CD14-positive monocyte (primary cell): ENCODE results near the gene PLK1. TPM values are rescaled to one million over a fixed set of nuclear protein-coding genes. Genes with fewer than 3 reads are reported as not detected.

Source experiments
- DNase-seq, 3 donors: peaks; one replicate each; pipeline ENCODE4 v3.0.0-alpha.2; 2011 to 2022
- H2AFZ ChIP-seq: 2 replicates; pipeline ENCODE4 v1.6.0; 2012; ENCODE audit warnings: mild to moderate bottlenecking, low read depth, low read length, inconsistent platforms; ENCODE audit not compliant: insufficient read depth, poor library complexity, severe bottlenecking
- H3K27ac ChIP-seq, 2 donors: 1 replicate in 1 of 2; 2 replicates in 1 of 2; pipeline ENCODE4 v1.5.1; 2012 to 2013; ENCODE audit warnings: low read length in 2 of 2, control low read depth in 1 of 2, inconsistent platforms in 1 of 2, low read depth in 1 of 2, mild to moderate bottlenecking in 1 of 2
- H3K27me3 ChIP-seq, 2 donors: one replicate each; pipeline versions ENCODE4 v1.6.0 to v1.6.1; 2011 to 2013; ENCODE audit warnings: low read length in 2 of 2; ENCODE audit not compliant: control insufficient read depth in 2 of 2, insufficient read depth in 2 of 2
- H3K36me3 ChIP-seq, 2 donors: replicated peaks in 1 of 2; 1 replicate in 1 of 2; 2 replicates in 1 of 2; pipeline versions ENCODE4 v1.5.1 to v1.6.1; 2012 to 2013; ENCODE audit warnings: low read length in 2 of 2, control low read depth in 1 of 2, inconsistent platforms in 1 of 2, mild to moderate bottlenecking in 1 of 2; ENCODE audit not compliant: insufficient read depth in 2 of 2, control insufficient read depth in 1 of 2
- H3K4me1 ChIP-seq, 2 donors: 1 replicate in 1 of 2; 2 replicates in 1 of 2; pipeline versions ENCODE4 v1.5.1 to v1.6.1; 2012 to 2013; ENCODE audit warnings: low read length in 2 of 2, control low read depth in 1 of 2, inconsistent platforms in 1 of 2, mild to moderate bottlenecking in 1 of 2, moderate library complexity in 1 of 2; ENCODE audit not compliant: insufficient read depth in 2 of 2, control insufficient read depth in 1 of 2
- H3K4me2 ChIP-seq: replicated peaks from 2 replicates; pipeline ENCODE3; 2012; ENCODE audit warnings: low read length, moderate library complexity, mild to moderate bottlenecking; ENCODE audit not compliant: poor library complexity, severe bottlenecking; ENCODE audit errors: extremely low read depth
- H3K4me3 ChIP-seq, 3 experiments: fragments of 200-600 bp in 1 of 3; sonication (generic) in 1 of 3; replicated peaks in 1 of 3; 1 replicate in 2 of 3; 2 replicates in 1 of 3; pipeline ENCODE4 v1.5.1; 2011 to 2013; ENCODE audit warnings: low read length in 3 of 3, mild to moderate bottlenecking in 3 of 3, control low read depth in 2 of 3, low read depth in 2 of 3, inconsistent platforms in 1 of 3, moderate library complexity in 1 of 3
- H3K79me2 ChIP-seq: 2 replicates; pipeline ENCODE4 v1.6.0; 2012; ENCODE audit warnings: mild to moderate bottlenecking, control low read depth, inconsistent platforms, low read length, moderate library complexity; ENCODE audit not compliant: insufficient read depth
- H3K9ac ChIP-seq: 2 replicates; pipeline ENCODE4 v1.6.0; 2017; ENCODE audit warnings: low read length, mild to moderate bottlenecking; ENCODE audit not compliant: insufficient read depth, poor library complexity, severe bottlenecking
- H3K9me3 ChIP-seq, 2 donors: replicated peaks in 1 of 2; 1 replicate in 1 of 2; 2 replicates in 1 of 2; pipeline versions ENCODE4 v1.5.1 to v1.6.1; 2012 to 2013; ENCODE audit warnings: low read length in 2 of 2, control low read depth in 1 of 2; ENCODE audit not compliant: control insufficient read depth in 1 of 2, insufficient read depth in 1 of 2
- H4K20me1 ChIP-seq: 2 replicates; pipeline ENCODE4 v1.6.0; 2012; ENCODE audit warnings: mild to moderate bottlenecking, low read length, control low read depth, moderate library complexity; ENCODE audit not compliant: insufficient read depth
- H3K27ac Mint-ChIP-seq, 7 donors: one replicate each; pipeline ENCODE4 v1.8.0; 2020; ENCODE audit warnings: mild to moderate bottlenecking in 7 of 7, mixed read lengths in 7 of 7, moderate library complexity in 6 of 7, inconsistent platforms in 2 of 7
- H3K27me3 Mint-ChIP-seq, 3 donors: one replicate each; pipeline ENCODE4 v1.8.0; 2021 to 2022; ENCODE audit warnings: low read depth in 3 of 3, mild to moderate bottlenecking in 3 of 3, mixed read lengths in 3 of 3, moderate library complexity in 3 of 3, inconsistent platforms in 1 of 3
- H3K36me3 Mint-ChIP-seq, 2 donors: one replicate each; pipeline ENCODE4 v1.8.0; 2020; ENCODE audit warnings: mixed read lengths in 2 of 2, inconsistent platforms in 1 of 2, mild to moderate bottlenecking in 1 of 2
- H3K4me1 Mint-ChIP-seq: one replicate; pipeline ENCODE4 v1.8.0; 2020; ENCODE audit warnings: mild to moderate bottlenecking, mixed read lengths
- H3K4me3 Mint-ChIP-seq, 2 donors: one replicate each; pipeline ENCODE4 v1.8.0; 2020; ENCODE audit warnings: mild to moderate bottlenecking in 2 of 2, mixed read lengths in 2 of 2, moderate library complexity in 1 of 2
- H3K9me3 Mint-ChIP-seq, 7 donors: one replicate each; pipeline ENCODE4 v1.8.0; 2020 to 2022; ENCODE audit warnings: mixed read lengths in 7 of 7, mild to moderate bottlenecking in 6 of 7, moderate library complexity in 6 of 7, inconsistent platforms in 2 of 7
- WGBS: methylation state at CpG from one replicate; pipeline ENCODE4 v1.1.5; 2013; ENCODE audit warnings: missing lambda C conversion rate; ENCODE audit not compliant: insufficient coverage; 5-methylcytosine and 5-hydroxymethylcytosine counted together
- intact Hi-C, 2 donors: fragments of 100-400 bp; cut with micrococcal nuclease; formaldehyde crosslinking; loops; one replicate each; pipeline versions ENCODE4 v1.15.0 to v1.15.1; 2023
- polyA plus RNA-seq, 3 donors: library from polyadenylated mRNA; depleted of rRNA in 1 of 3; unstranded in 2 of 3; stranded (reverse) in 1 of 3; fragments of 300-500 nt in 2 of 3; fragments of >200 nt in 1 of 3; fragmentation: Illumina TruSeq in 2 of 3; gene quantifications; 1 replicate in 2 of 3; 2 replicates in 1 of 3; pipeline ENCODE4 v1.2.3, GENCODE V29; 2012 to 2021
- TF ChIP-seq, protein P1 (sequence below): fragments of 200-600 bp; IDR thresholded peaks from one replicate; pipeline ENCODE4 v1.8.0; 2022; ENCODE audit warnings: antibody characterized with exemption, mild to moderate bottlenecking

Gene PLK1
- polyA plus RNA-seq, 3 donors: 3.5 TPM; not detected in 2

DNA sequence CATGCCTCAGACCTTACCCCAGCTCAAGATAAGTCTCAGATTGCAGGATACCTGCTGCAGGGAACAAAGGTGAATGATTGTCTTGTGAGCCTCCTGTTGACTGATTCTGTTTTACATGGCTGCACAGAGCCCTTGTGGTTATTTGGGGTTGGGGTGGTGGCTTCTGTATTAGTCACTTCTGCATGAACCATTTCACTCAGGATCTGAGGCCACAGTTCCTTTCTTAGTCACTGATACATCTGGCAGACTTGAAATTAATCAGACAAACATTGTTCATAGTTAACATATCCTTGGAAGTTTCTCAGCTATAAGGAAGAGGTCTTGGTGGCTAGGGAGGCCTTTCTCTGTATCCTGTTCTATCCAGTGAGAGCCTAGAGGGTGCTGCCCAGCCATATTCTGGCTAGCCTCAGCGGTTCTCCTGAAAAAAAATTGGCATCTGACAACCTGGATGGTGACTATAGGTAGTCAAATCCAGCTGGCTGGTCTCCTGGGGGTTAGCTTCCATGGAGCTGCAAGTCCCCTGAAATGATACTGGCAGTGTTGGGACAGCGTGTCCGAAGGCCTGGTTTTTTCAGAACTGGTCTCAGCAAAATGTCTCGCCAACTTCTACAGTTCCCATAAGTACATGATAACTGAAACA lies 8.4 kb upstream of the PLK1 start:
- DNase-seq: no peak
- TF ChIP-seq, protein P1, sequence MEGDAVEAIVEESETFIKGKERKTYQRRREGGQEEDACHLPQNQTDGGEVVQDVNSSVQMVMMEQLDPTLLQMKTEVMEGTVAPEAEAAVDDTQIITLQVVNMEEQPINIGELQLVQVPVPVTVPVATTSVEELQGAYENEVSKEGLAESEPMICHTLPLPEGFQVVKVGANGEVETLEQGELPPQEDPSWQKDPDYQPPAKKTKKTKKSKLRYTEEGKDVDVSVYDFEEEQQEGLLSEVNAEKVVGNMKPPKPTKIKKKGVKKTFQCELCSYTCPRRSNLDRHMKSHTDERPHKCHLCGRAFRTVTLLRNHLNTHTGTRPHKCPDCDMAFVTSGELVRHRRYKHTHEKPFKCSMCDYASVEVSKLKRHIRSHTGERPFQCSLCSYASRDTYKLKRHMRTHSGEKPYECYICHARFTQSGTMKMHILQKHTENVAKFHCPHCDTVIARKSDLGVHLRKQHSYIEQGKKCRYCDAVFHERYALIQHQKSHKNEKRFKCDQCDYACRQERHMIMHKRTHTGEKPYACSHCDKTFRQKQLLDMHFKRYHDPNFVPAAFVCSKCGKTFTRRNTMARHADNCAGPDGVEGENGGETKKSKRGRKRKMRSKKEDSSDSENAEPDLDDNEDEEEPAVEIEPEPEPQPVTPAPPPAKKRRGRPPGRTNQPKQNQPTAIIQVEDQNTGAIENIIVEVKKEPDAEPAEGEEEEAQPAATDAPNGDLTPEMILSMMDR: no peak
- Mint-ChIP-seq H3K4me1 (no peaks in the 10 kb centered on the region), H3K4me3 (no peak overlapping the region), H3K27ac (peak overlapping the region in 4 of 7 donors; percentile 18 to 31 (median 26)), H3K27me3 (no peaks in the 10 kb centered on the region), H3K9me3 (no peaks in the 10 kb centered on the region), H3K36me3 (peaks cover 77 to 80% of the 10 kb centered on the region in 2 donors)
- no peaks in the 10 kb centered on the region for H3K9me3 ChIP-seq
- no peak overlapping the region for H3K9ac ChIP-seq
- peak overlapping the region in 1 of 2 donors; percentile 23 for H3K27ac ChIP-seq
- H3K79me2 ChIP-seq: no peaks in the 10 kb centered on the region
- WGBS: 93% methylated on average over 3 of the region's 4 CpGs
- H4K20me1 ChIP-seq: no peaks in the 10 kb centered on the region
- no peak overlapping the region for H2AFZ ChIP-seq
- H3K4me2 ChIP-seq: no peak overlapping the region
- no peak overlapping the region for H3K4me3 ChIP-seq
- H3K27me3 ChIP-seq: no peaks in the 10 kb centered on the region
- peaks cover 70 to 97% of the 10 kb centered on the region in 2 donors for H3K36me3 ChIP-seq
- no peaks in the 10 kb centered on the region for H3K4me1 ChIP-seq
- intact Hi-C loops: no loop called here

DNA sequence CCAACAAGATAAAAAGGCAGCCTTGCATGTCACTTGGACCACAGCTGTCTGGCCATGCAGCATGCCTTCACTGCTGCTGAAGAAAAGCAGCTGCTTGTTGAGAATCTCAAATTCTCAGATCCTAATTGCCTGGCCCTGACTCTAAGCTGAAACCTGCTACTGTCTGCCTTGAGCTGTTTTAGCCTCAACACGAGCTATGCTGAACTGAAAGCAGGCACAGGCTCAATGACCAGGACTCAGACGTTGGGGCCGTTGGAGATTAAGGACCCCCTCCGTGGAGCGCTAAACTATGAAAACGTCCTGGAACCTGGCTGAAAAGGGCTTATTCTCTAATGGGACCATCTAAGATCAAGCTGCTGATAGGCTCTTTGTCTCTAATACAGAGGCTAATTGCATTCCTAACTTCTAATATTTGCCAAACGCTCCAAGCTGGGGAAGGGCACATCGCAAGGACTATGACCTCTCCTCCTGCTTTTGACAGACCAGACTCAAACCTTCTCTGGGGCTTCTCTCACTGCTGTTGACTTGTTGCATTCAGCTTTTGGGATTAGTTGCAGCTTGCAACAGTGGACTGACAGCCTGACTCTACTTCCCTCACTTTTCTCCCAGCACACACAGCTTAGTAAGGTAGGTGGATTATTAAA lies 4.6 kb upstream of the PLK1 start:
- Mint-ChIP-seq H3K9me3 (no peaks in the 10 kb centered on the region), H3K27me3 (peaks cover 0 to 2% (median 0%) of the 10 kb centered on the region in 3 donors), H3K4me1 (peaks cover 11% of the 10 kb centered on the region), H3K36me3 (peaks cover 43 to 49% of the 10 kb centered on the region in 2 donors), H3K27ac (no peak overlapping the region), H3K4me3 (no peak overlapping the region)
- DNase-seq: no peak
- peaks cover 5% of the 10 kb centered on the region for H4K20me1 ChIP-seq
- H3K9me3 ChIP-seq: no peaks in the 10 kb centered on the region
- 96% methylated on average over 8 of the region's 8 CpGs for WGBS
- H3K4me3 ChIP-seq: no peak overlapping the region
- peaks cover 31 to 67% of the 10 kb centered on the region in 2 donors for H3K36me3 ChIP-seq
- no peak overlapping the region for H2AFZ ChIP-seq
- no peak overlapping the region for H3K27ac ChIP-seq
- intact Hi-C loops: no loop called here
- H3K79me2 ChIP-seq: peaks cover 8% of the 10 kb centered on the region
- TF ChIP-seq, protein P1: no peak
- no peak overlapping the region for H3K4me2 ChIP-seq
- H3K27me3 ChIP-seq: no peaks in the 10 kb centered on the region
- H3K4me1 ChIP-seq: peaks cover 8 to 11% of the 10 kb centered on the region in 2 donors
- no peak overlapping the region for H3K9ac ChIP-seq
